Activated CD4-positive, alpha-beta T cell treated with anti-CD3 and anti-CD28 coated beads, Interleukin-2, amount 50 U/mL, for 48 hours (primary cell): ENCODE measurements around the gene NTF3.
"Not testable (repeated sequence)": the region's sequence is repeated elsewhere in the genome, so short reads cannot be mapped to it uniquely, and the experiment has no call there.

ENCODE experiments used
- DNase-seq, 2 experiments: peaks; one replicate each; pipeline ENCODE4 v3.0.0-alpha.2; 2020

The NTF3 gene

GRCh38 chr12:5513406-5513805 is 81.5 kb downstream of the NTF3 start:
- no peak for DNase-seq

- no peak for DNase-seq
Observed at GRCh38 chr12:5514016-5514415, 82.1 kb downstream of the NTF3 start.

GRCh38 chr12:5514545-5514944 is 82.6 kb downstream of the NTF3 start:
- no peak for DNase-seq

- DNase-seq: no peak
Observed at GRCh38 chr12:5515458-5515857, 83.5 kb downstream of the NTF3 start.

- DNase-seq: no peak
Observed at GRCh38 chr12:5516371-5517241, 84.7 kb downstream of the NTF3 start.

- no peak for DNase-seq
Observed at GRCh38 chr12:5518584-5519365, 86.9 kb downstream of the NTF3 start.

- no peak for DNase-seq
Observed at GRCh38 chr12:5520037-5520436, 88.1 kb downstream of the NTF3 start.

GRCh38 chr12:5520831-5521230 is 88.9 kb downstream of the NTF3 start:
- DNase-seq: no peak

GRCh38 chr12:5521456-5522325 is 89.8 kb downstream of the NTF3 start:
- DNase-seq: no peak

- no peak for DNase-seq
Observed at GRCh38 chr12:5522432-5523335, 90.8 kb downstream of the NTF3 start.

- DNase-seq: no peak
Observed at GRCh38 chr12:5523396-5524115, 91.6 kb downstream of the NTF3 start.

- no peak for DNase-seq
Observed at GRCh38 chr12:5524116-5524768, 92.3 kb downstream of the NTF3 start.

GRCh38 chr12:5524769-5525436 is 93.0 kb downstream of the NTF3 start:
- DNase-seq: no peak

GRCh38 chr12:5525783-5526367 is 94.0 kb downstream of the NTF3 start:
- no peak for DNase-seq

- no peak for DNase-seq
Observed at GRCh38 chr12:5533368-5533767, 101.5 kb downstream of the NTF3 start.

GRCh38 chr12:5534426-5535199 is 102.7 kb downstream of the NTF3 start:
- no peak for DNase-seq

- no peak for DNase-seq
Observed at GRCh38 chr12:5535541-5535940, 103.6 kb downstream of the NTF3 start.

GRCh38 chr12:5537026-5537615 is 105.2 kb downstream of the NTF3 start:
- not testable (repeated sequence) for DNase-seq

GRCh38 chr12:5537771-5538170 is 105.9 kb downstream of the NTF3 start:
- no peak for DNase-seq
